ENCODE measurements around the gene TPRN. TPM values are rescaled to one million over a fixed set of nuclear protein-coding genes. Genes with fewer than 3 reads are reported as not detected.

The TPRN gene
- total and polyA plus RNA-seq, 9 of the 15 experiments (the other 6 are each of a cell fraction or from before 2014, with no cell fraction given): 0.31 to 31.9 (median 4.4) TPM

GRCh38 chr9:137240318-137240840 lies 39.8 kb upstream of the TPRN start (continued):
- TF ChIP-seq MXD1 (CRISPR knock-in tag; IDR thresholded peaks at IDR 0.05; ENCODE audit: borderline replicate concordance, poor library complexity, severe bottlenecking): peak; percentile 70
- TF ChIP-seq SAFB (IDR thresholded peaks at IDR 0.05; ENCODE audit: borderline replicate concordance, low read depth, low read length): peak; percentile 99
- no peak for TF ChIP-seq ZNF79 (CRISPR knock-in tag; IDR thresholded peaks at IDR 0.05; ENCODE audit: low read depth)
- TF ChIP-seq GABPB1 (CRISPR knock-in tag; IDR thresholded peaks at IDR 0.05): peak; percentile 81
- no peak for TF ChIP-seq SNRNP70 (optimal IDR thresholded peaks at IDR 0.05; ENCODE audit: low read depth, low read length)
- TF ChIP-seq ZBTB2 (IDR thresholded peaks at IDR 0.05): peak; percentile 77
- peak; percentile 58 for TF ChIP-seq PHF20 (IDR thresholded peaks at IDR 0.05; ENCODE audit: partially characterized antibody)
- TF ChIP-seq KAT7 (CRISPR knock-in tag; IDR thresholded peaks at IDR 0.05; ENCODE audit: borderline replicate concordance): peak; percentile 90; the same call in 1 of the 2 replicates
- TF ChIP-seq TFE3 (CRISPR knock-in tag; IDR thresholded peaks at IDR 0.05): peak; percentile 14; the same call in 1 of the 2 replicates
- TF ChIP-seq HMGN3 (IDR thresholded peaks at IDR 0.05; ENCODE audit: borderline replicate concordance, extremely low read depth, insufficient read length, low read depth, low read length): peak; percentile 63
- TF ChIP-seq CREB3L1 (IDR thresholded peaks at IDR 0.05; ENCODE audit: borderline replicate concordance, low read depth): peak; percentile 85; the same call in 1 of the 2 replicates
- peak; percentile 75 for TF ChIP-seq MTA1 (IDR thresholded peaks at IDR 0.05; ENCODE audit: borderline replicate concordance)
- peak; percentile 82 for TF ChIP-seq HDAC8 (tag; IDR thresholded peaks at IDR 0.05)
- TF ChIP-seq CCNT2 (IDR thresholded peaks at IDR 0.05; ENCODE audit: borderline replicate concordance, extremely low read depth, insufficient read length, low read depth, low read length): peak; percentile 49
- TF ChIP-seq IRF2 (CRISPR knock-in tag; IDR thresholded peaks at IDR 0.05): peak; percentile 68; the same call in 1 of the 2 replicates
- peak; percentile 75 for TF ChIP-seq ZNF511 (CRISPR knock-in tag; IDR thresholded peaks at IDR 0.05)
- TF ChIP-seq GMEB1 (CRISPR knock-in tag; IDR thresholded peaks at IDR 0.05): peak; percentile 70
- TF ChIP-seq FUS (optimal IDR thresholded peaks at IDR 0.05; ENCODE audit: low read depth, low read length): peak; percentile 95
- TF ChIP-seq FOXA1 (IDR thresholded peaks at IDR 0.05; ENCODE audit: borderline replicate concordance): no peak
- TF ChIP-seq PML (IDR thresholded peaks at IDR 0.05; ENCODE audit: low read length): peak; percentile 48; the same call in 1 of the 2 replicates
